GM18511 (cell line): ENCODE results near the gene CACHD1.

Source experiments
- ATAC-seq: cut with Tn5 transposase; IDR thresholded peaks from one replicate; pipeline ENCODE4 v1.9.1; 2021; ENCODE audit warnings: mild to moderate bottlenecking, moderate library complexity; ENCODE audit not compliant: unreplicated experiment

Gene CACHD1

GRCh38 chr1:64519901-64520300, 50.0 kb downstream of the CACHD1 start:
- ATAC-seq, result no peak

- no peak for ATAC-seq
Measured at GRCh38 chr1:64522740-64523139, 52.8 kb downstream of the CACHD1 start.

- ATAC-seq, result no peak
Measured at GRCh38 chr1:64523413-64524337, 53.7 kb downstream of the CACHD1 start.

GRCh38 chr1:64524614-64525013, 54.7 kb downstream of the CACHD1 start:
- ATAC-seq, result no peak

GRCh38 chr1:64525116-64525686, 55.3 kb downstream of the CACHD1 start:
- no peak for ATAC-seq

- ATAC-seq, result no peak
Measured at GRCh38 chr1:64526312-64526711, 56.4 kb downstream of the CACHD1 start.

- no peak for ATAC-seq
Measured at GRCh38 chr1:64527165-64527564, 57.2 kb downstream of the CACHD1 start.

- no peak for ATAC-seq
Measured at GRCh38 chr1:64527786-64528185, 57.9 kb downstream of the CACHD1 start.

- ATAC-seq, result no peak
Measured at GRCh38 chr1:64530969-64531692, 61.2 kb downstream of the CACHD1 start.

- ATAC-seq, result no peak
Measured at GRCh38 chr1:64532646-64533045, 62.7 kb downstream of the CACHD1 start.

GRCh38 chr1:64535938-64536835, 66.3 kb downstream of the CACHD1 start:
- ATAC-seq, result no peak

- no peak for ATAC-seq
Measured at GRCh38 chr1:64536836-64537490, 67.0 kb downstream of the CACHD1 start.

GRCh38 chr1:64537942-64538341, 68.0 kb downstream of the CACHD1 start:
- no peak for ATAC-seq

- no peak for ATAC-seq
Measured at GRCh38 chr1:64538389-64538788, 68.5 kb downstream of the CACHD1 start.

- no peak for ATAC-seq
Measured at GRCh38 chr1:64539289-64539688, 69.4 kb downstream of the CACHD1 start.

- no peak for ATAC-seq
Measured at GRCh38 chr1:64539781-64540218, 69.9 kb downstream of the CACHD1 start.

- ATAC-seq, result no peak
Measured at GRCh38 chr1:64540265-64540791, 70.4 kb downstream of the CACHD1 start.

GRCh38 chr1:64542118-64542517, 72.2 kb downstream of the CACHD1 start:
- ATAC-seq, result no peak

- ATAC-seq, result no peak
Measured at GRCh38 chr1:64543831-64544230, 73.9 kb downstream of the CACHD1 start.
